ENCODE data around the gene ARHGAP26.

The ARHGAP26 gene

GRCh38 chr5:143053780-143054179, 283.6 kb downstream of the ARHGAP26 start:
- Histone ChIP-seq H3K27ac (ENCODE audit: low read depth, low read length) (no peak overlapping the region), H3K27me3 (ENCODE audit: control insufficient read depth in 1 of 2, insufficient read depth in 2 of 2, low read length in 2 of 2) (no peaks in the 10 kb centered on the region), H3K4me3 (ENCODE audit: low read depth in 1 of 2, low read length in 2 of 2) (no peak overlapping the region), H3K36me3 (ENCODE audit: control insufficient read depth in 1 of 2, insufficient read depth in 2 of 2, low read length in 2 of 2) (peaks cover 6 to 18% of the 10 kb centered on the region in 2 donors), H3K9me3 (ENCODE audit: control insufficient read depth in 1 of 2, low read length in 2 of 2) (no peaks in the 10 kb centered on the region), H3K4me1 (ENCODE audit: control insufficient read depth in 1 of 2, insufficient read depth in 2 of 2, low read length in 2 of 2) (peaks cover 14 to 30% of the 10 kb centered on the region in 2 donors), H3K9ac (ENCODE audit: low read depth in 1 of 2, low read length in 2 of 2) (no peak overlapping the region)

DNA sequence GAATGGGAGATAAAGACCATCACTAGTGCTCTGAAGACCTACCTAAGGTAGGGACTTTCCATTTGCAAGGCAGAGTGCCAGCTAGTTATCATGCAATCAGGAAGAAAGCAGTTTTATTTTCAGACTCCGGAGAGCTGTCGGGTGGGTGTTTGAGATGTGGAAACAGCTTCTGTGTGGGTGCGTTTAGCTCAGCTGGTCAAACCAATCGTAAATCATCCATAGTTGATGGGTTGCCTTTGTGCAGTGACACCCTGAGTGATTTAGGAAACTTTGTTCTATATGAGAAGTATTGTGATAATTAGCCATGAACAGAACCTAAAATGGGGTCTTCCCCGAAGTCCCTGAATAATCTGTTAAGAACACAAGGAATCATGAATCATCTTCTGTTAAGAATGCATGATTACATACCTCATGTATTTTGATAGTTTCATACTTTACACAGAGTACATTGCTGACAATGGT, 284.3 kb downstream of the ARHGAP26 start:
- H3K27ac ChIP-seq (ENCODE audit: low read depth, low read length) = no peak overlapping the region
- peaks cover 10 to 23% of the 10 kb centered on the region in 2 donors for H3K36me3 ChIP-seq (ENCODE audit: control insufficient read depth in 1 of 2, insufficient read depth in 2 of 2, low read length in 2 of 2)
- no peaks in the 10 kb centered on the region for H3K27me3 ChIP-seq (ENCODE audit: control insufficient read depth in 1 of 2, insufficient read depth in 2 of 2, low read length in 2 of 2)
- no peak overlapping the region for H3K4me3 ChIP-seq (ENCODE audit: low read depth in 1 of 2, low read length in 2 of 2)
- H3K9me3 ChIP-seq (ENCODE audit: control insufficient read depth in 1 of 2, low read length in 2 of 2) = no peaks in the 10 kb centered on the region
- no peak overlapping the region for H3K9ac ChIP-seq (ENCODE audit: low read depth in 1 of 2, low read length in 2 of 2)
- H3K4me1 ChIP-seq (ENCODE audit: control insufficient read depth in 1 of 2, insufficient read depth in 2 of 2, low read length in 2 of 2) = peaks cover 14 to 30% of the 10 kb centered on the region in 2 donors

DNA sequence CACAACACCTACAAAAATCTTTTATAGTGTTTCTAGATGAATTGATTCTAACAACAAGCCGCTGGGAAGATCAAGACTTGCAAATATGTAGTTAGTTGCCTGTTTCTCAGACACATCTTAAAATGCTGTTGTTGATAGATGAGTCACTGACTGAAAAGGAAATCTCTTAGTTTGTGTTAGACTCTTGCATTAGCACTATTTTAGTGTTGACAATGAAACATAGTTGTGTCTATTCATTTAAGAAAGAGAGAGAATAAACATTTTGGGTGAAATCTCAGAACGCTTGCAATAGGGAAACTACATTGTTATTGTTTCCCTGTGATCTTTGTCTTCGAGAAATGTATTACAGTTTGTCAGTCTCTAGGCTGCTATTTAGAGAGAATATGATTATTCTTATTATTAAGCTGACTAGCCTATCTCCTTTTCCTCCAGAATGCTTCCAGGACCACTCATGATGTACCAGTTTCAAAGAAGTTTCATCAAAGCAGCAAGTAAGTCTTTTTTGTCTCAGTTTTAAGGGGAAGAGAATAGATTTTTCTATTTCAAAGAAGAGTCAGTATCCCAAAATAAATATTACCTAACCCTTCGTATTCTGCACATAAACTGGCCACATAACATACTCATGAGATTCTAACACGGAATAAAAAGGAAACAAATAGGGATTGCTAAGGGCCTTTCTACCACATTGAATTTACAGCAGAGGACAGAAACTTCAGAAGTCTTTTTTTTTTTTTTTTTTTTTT, 285.6 kb downstream of the ARHGAP26 start:
- Histone ChIP-seq H3K4me3 (ENCODE audit: low read depth in 1 of 2, low read length in 2 of 2) (no peak overlapping the region), H3K27ac (ENCODE audit: low read depth, low read length) (no peak overlapping the region), H3K36me3 (ENCODE audit: control insufficient read depth in 1 of 2, insufficient read depth in 2 of 2, low read length in 2 of 2) (peaks cover 10 to 23% of the 10 kb centered on the region in 2 donors), H3K4me1 (ENCODE audit: control insufficient read depth in 1 of 2, insufficient read depth in 2 of 2, low read length in 2 of 2) (peaks cover 14 to 30% of the 10 kb centered on the region in 2 donors), H3K9ac (ENCODE audit: low read depth in 1 of 2, low read length in 2 of 2) (no peak overlapping the region), H3K9me3 (ENCODE audit: control insufficient read depth in 1 of 2, low read length in 2 of 2) (no peaks in the 10 kb centered on the region), H3K27me3 (ENCODE audit: control insufficient read depth in 1 of 2, insufficient read depth in 2 of 2, low read length in 2 of 2) (no peaks in the 10 kb centered on the region)

GRCh38 chr5:143056339-143056704, 286.1 kb downstream of the ARHGAP26 start:
- no peak overlapping the region for H3K27ac ChIP-seq (ENCODE audit: low read depth, low read length)
- H3K36me3 ChIP-seq (ENCODE audit: control insufficient read depth in 1 of 2, insufficient read depth in 2 of 2, low read length in 2 of 2) = peaks cover 10 to 23% of the 10 kb centered on the region in 2 donors
- peaks cover 12 to 25% of the 10 kb centered on the region in 2 donors for H3K4me1 ChIP-seq (ENCODE audit: control insufficient read depth in 1 of 2, insufficient read depth in 2 of 2, low read length in 2 of 2)
- no peak overlapping the region for H3K9ac ChIP-seq (ENCODE audit: low read depth in 1 of 2, low read length in 2 of 2)
- no peak overlapping the region for H3K4me3 ChIP-seq (ENCODE audit: low read depth in 1 of 2, low read length in 2 of 2)
- no peaks in the 10 kb centered on the region for H3K27me3 ChIP-seq (ENCODE audit: control insufficient read depth in 1 of 2, insufficient read depth in 2 of 2, low read length in 2 of 2)
- no peaks in the 10 kb centered on the region for H3K9me3 ChIP-seq (ENCODE audit: control insufficient read depth in 1 of 2, low read length in 2 of 2)

- H3K9ac ChIP-seq (ENCODE audit: low read depth in 1 of 2, low read length in 2 of 2) = no peak overlapping the region
- no peaks in the 10 kb centered on the region for H3K9me3 ChIP-seq (ENCODE audit: control insufficient read depth in 1 of 2, low read length in 2 of 2)
- no peak overlapping the region for H3K27ac ChIP-seq (ENCODE audit: low read depth, low read length)
- peaks cover 5 to 19% of the 10 kb centered on the region in 2 donors for H3K4me1 ChIP-seq (ENCODE audit: control insufficient read depth in 1 of 2, insufficient read depth in 2 of 2, low read length in 2 of 2)
- H3K27me3 ChIP-seq (ENCODE audit: control insufficient read depth in 1 of 2, insufficient read depth in 2 of 2, low read length in 2 of 2) = no peaks in the 10 kb centered on the region
- peaks cover 10 to 23% of the 10 kb centered on the region in 2 donors for H3K36me3 ChIP-seq (ENCODE audit: control insufficient read depth in 1 of 2, insufficient read depth in 2 of 2, low read length in 2 of 2)
- peak overlapping the region in 1 of 2 donors; percentile 3 for H3K4me3 ChIP-seq (ENCODE audit: low read depth in 1 of 2, low read length in 2 of 2)
Measured at GRCh38 chr5:143056792-143057579, 286.8 kb downstream of the ARHGAP26 start.

GRCh38 chr5:143057580-143057999, 287.4 kb downstream of the ARHGAP26 start:
- no peak overlapping the region for H3K9ac ChIP-seq (ENCODE audit: low read depth in 1 of 2, low read length in 2 of 2)
- H3K36me3 ChIP-seq (ENCODE audit: control insufficient read depth in 1 of 2, insufficient read depth in 2 of 2, low read length in 2 of 2) = peaks cover 10 to 23% of the 10 kb centered on the region in 2 donors
- peak overlapping the region in 1 of 2 donors; percentile 3 for H3K4me3 ChIP-seq (ENCODE audit: low read depth in 1 of 2, low read length in 2 of 2)
- H3K27ac ChIP-seq (ENCODE audit: low read depth, low read length) = no peak overlapping the region
- no peaks in the 10 kb centered on the region for H3K9me3 ChIP-seq (ENCODE audit: control insufficient read depth in 1 of 2, low read length in 2 of 2)
- H3K27me3 ChIP-seq (ENCODE audit: control insufficient read depth in 1 of 2, insufficient read depth in 2 of 2, low read length in 2 of 2) = no peaks in the 10 kb centered on the region
- H3K4me1 ChIP-seq (ENCODE audit: control insufficient read depth in 1 of 2, insufficient read depth in 2 of 2, low read length in 2 of 2) = peaks cover 5 to 19% of the 10 kb centered on the region in 2 donors

GRCh38 chr5:143059355-143059754, 289.2 kb downstream of the ARHGAP26 start:
- Histone ChIP-seq H3K9me3 (ENCODE audit: control insufficient read depth in 1 of 2, low read length in 2 of 2) (no peaks in the 10 kb centered on the region), H3K36me3 (ENCODE audit: control insufficient read depth in 1 of 2, insufficient read depth in 2 of 2, low read length in 2 of 2) (peaks cover 10 to 23% of the 10 kb centered on the region in 2 donors), H3K4me3 (ENCODE audit: low read depth in 1 of 2, low read length in 2 of 2) (no peak overlapping the region), H3K9ac (ENCODE audit: low read depth in 1 of 2, low read length in 2 of 2) (no peak overlapping the region), H3K27me3 (ENCODE audit: control insufficient read depth in 1 of 2, insufficient read depth in 2 of 2, low read length in 2 of 2) (no peaks in the 10 kb centered on the region), H3K4me1 (ENCODE audit: control insufficient read depth in 1 of 2, insufficient read depth in 2 of 2, low read length in 2 of 2) (peaks cover 1 to 23% of the 10 kb centered on the region in 2 donors), H3K27ac (ENCODE audit: low read depth, low read length) (no peak overlapping the region)

GRCh38 chr5:143059976-143060765, 290.0 kb downstream of the ARHGAP26 start:
- no peak overlapping the region for H3K4me3 ChIP-seq (ENCODE audit: low read depth in 1 of 2, low read length in 2 of 2)
- peaks cover 3 to 15% of the 10 kb centered on the region in 2 donors for H3K4me1 ChIP-seq (ENCODE audit: control insufficient read depth in 1 of 2, insufficient read depth in 2 of 2, low read length in 2 of 2)
- peaks cover 10 to 23% of the 10 kb centered on the region in 2 donors for H3K36me3 ChIP-seq (ENCODE audit: control insufficient read depth in 1 of 2, insufficient read depth in 2 of 2, low read length in 2 of 2)
- no peaks in the 10 kb centered on the region for H3K27me3 ChIP-seq (ENCODE audit: control insufficient read depth in 1 of 2, insufficient read depth in 2 of 2, low read length in 2 of 2)
- H3K27ac ChIP-seq (ENCODE audit: low read depth, low read length) = no peak overlapping the region
- H3K9me3 ChIP-seq (ENCODE audit: control insufficient read depth in 1 of 2, low read length in 2 of 2) = no peaks in the 10 kb centered on the region
- H3K9ac ChIP-seq (ENCODE audit: low read depth in 1 of 2, low read length in 2 of 2) = no peak overlapping the region

GRCh38 chr5:143061161-143061945, 291.2 kb downstream of the ARHGAP26 start:
- Histone ChIP-seq H3K9ac (ENCODE audit: low read depth in 1 of 2, low read length in 2 of 2) (no peak overlapping the region), H3K27ac (ENCODE audit: low read depth, low read length) (no peak overlapping the region), H3K36me3 (ENCODE audit: control insufficient read depth in 1 of 2, insufficient read depth in 2 of 2, low read length in 2 of 2) (peaks cover 18 to 23% of the 10 kb centered on the region in 2 donors), H3K27me3 (ENCODE audit: control insufficient read depth in 1 of 2, insufficient read depth in 2 of 2, low read length in 2 of 2) (no peaks in the 10 kb centered on the region), H3K4me3 (ENCODE audit: low read depth in 1 of 2, low read length in 2 of 2) (no peak overlapping the region), H3K4me1 (ENCODE audit: control insufficient read depth in 1 of 2, insufficient read depth in 2 of 2, low read length in 2 of 2) (peaks cover 11 to 14% of the 10 kb centered on the region in 2 donors), H3K9me3 (ENCODE audit: control insufficient read depth in 1 of 2, low read length in 2 of 2) (no peaks in the 10 kb centered on the region)

Measured in duodenal mucosa (tissue), 2 donors.